ENCODE results near the gene KRTDAP. TPM values are rescaled to one million over a fixed set of nuclear protein-coding genes. Genes with fewer than 3 reads are reported as not detected.

The KRTDAP gene
- total RNA-seq, 1 donor from 2014 or later = not detected

DNA sequence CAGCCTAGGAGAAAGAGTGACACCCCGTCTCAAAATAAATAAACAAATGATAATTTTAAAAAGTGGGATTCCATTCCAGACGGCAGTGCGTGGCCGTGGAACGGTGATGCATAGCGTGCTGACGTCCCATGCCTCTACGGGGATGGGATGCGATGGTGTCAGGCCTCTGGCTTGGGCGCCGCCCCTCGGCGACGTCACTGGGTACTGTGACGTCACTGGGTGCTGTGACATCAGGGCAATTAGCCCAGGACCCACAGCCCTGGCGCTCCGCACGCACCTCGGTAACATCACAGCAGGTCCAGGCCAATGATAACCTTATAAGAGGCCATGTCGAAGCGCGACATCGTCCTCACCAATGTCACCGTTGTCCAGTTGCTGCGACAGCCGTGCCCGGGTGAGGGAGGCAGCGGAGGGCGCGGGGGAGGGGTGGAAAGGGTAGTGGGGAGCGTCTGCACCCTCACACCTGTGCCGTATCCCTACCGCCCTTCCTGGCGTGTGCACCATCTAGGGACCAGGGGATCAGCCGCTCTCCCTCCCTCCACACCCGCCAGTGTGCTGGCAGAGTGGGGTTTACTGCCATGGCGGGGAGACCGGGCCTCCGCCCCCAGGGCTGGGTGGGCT lies 43.0 kb upstream of the KRTDAP start, which contains the start of gene GAPDHS:
Gene GAPDHS, plus strand, starts transcription at position 256 of the 621 bp plus-strand sequence. Its CDS starts 72 bp downstream, at position 328.
- Mint-ChIP-seq H3K27me3 (ENCODE audit: low read depth) (peaks cover 1% of the 10 kb centered on the region), H3K4me1 (ENCODE audit: low read depth) (no peaks in the 10 kb centered on the region), H3K27ac (ENCODE audit: unreplicated experiment) (no peak within 1 kb of the TSS), H3K4me3 (ENCODE audit: unreplicated experiment) (no peak within 1 kb of the TSS), H3K36me3 (ENCODE audit: low read depth) (no peaks in the 10 kb centered on the region), H3K9me3 (ENCODE audit: low read depth) (no peaks in the 10 kb centered on the region)
- TF ChIP-seq, protein P1, sequence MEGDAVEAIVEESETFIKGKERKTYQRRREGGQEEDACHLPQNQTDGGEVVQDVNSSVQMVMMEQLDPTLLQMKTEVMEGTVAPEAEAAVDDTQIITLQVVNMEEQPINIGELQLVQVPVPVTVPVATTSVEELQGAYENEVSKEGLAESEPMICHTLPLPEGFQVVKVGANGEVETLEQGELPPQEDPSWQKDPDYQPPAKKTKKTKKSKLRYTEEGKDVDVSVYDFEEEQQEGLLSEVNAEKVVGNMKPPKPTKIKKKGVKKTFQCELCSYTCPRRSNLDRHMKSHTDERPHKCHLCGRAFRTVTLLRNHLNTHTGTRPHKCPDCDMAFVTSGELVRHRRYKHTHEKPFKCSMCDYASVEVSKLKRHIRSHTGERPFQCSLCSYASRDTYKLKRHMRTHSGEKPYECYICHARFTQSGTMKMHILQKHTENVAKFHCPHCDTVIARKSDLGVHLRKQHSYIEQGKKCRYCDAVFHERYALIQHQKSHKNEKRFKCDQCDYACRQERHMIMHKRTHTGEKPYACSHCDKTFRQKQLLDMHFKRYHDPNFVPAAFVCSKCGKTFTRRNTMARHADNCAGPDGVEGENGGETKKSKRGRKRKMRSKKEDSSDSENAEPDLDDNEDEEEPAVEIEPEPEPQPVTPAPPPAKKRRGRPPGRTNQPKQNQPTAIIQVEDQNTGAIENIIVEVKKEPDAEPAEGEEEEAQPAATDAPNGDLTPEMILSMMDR (IDR thresholded peaks at IDR 0.05) = no peak
- DNase-seq (ENCODE audit: low spot score) = no peak

- Mint-ChIP-seq H3K4me1 (ENCODE audit: low read depth) (no peaks in the 10 kb centered on the region), H3K27ac (ENCODE audit: unreplicated experiment) (no peak overlapping the region), H3K36me3 (ENCODE audit: low read depth) (no peaks in the 10 kb centered on the region), H3K27me3 (ENCODE audit: low read depth) (peaks cover 1% of the 10 kb centered on the region), H3K9me3 (ENCODE audit: low read depth) (no peaks in the 10 kb centered on the region), H3K4me3 (ENCODE audit: unreplicated experiment) (no peak overlapping the region)
- DNase-seq (ENCODE audit: low spot score) = no peak
- TF ChIP-seq, protein P1 (IDR thresholded peaks at IDR 0.05) = no peak
Measured at GRCh38 chr19:35531291-35531690, 41.0 kb upstream of the KRTDAP start.

DNA sequence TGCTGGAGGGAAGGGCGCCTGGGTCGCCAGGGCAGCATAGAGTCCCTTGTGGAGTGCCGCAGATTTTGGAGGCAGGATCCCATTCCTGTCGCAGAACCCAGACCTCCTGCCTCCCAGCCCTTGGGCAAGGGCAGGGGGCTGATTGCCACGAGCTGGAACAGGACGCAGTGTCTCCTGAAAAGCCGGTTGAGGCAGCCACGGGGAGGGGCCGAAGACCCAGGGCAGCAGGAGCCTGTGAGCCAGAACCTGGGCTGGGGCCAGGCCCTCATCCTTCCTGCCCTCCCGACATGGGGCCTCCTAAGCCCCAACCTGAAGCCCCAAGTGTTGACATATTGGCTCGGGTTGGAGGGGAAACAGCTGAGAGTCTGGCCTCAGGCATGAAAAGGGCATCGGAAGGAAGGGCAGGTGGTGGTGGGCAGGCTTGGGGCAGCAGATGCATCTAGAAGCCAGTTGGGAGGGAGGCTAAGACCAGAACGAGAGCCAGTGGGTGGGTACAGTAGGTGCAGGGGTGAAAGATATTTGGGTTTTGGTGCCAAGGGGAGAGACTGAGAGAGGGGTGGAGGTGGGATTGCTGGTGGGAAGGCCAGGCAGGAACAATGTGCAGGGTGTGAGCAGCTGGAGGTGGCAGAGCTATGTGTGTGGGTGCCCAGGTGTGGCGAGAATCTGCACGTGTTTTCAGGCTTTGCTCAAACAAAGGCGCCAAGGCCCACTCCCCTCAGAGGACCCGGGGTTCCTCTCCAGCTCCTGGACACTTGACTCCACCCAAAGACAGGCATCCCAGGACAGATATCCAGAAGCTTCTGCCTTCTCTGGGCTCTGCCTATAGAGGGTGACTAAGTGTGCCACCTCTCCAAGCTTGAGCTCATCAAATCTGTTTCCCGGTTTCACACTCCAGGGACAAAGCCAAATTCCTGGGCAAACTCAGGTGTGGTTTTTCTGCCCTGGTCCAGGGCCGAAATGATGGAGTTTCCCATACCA lies 39.3 kb upstream of the KRTDAP start:
- DNase-seq (ENCODE audit: low spot score) = no peak
- Mint-ChIP-seq H3K36me3 (ENCODE audit: low read depth) (no peaks in the 10 kb centered on the region), H3K4me1 (ENCODE audit: low read depth) (no peaks in the 10 kb centered on the region), H3K27me3 (ENCODE audit: low read depth) (peaks cover 9% of the 10 kb centered on the region), H3K9me3 (ENCODE audit: low read depth) (no peaks in the 10 kb centered on the region), H3K4me3 (ENCODE audit: unreplicated experiment) (no peak overlapping the region), H3K27ac (ENCODE audit: unreplicated experiment) (no peak overlapping the region)
- TF ChIP-seq, protein P1 (IDR thresholded peaks at IDR 0.05) = no peak

- H3K36me3 Mint-ChIP-seq (ENCODE audit: low read depth) = no peaks in the 10 kb centered on the region
- no peaks in the 10 kb centered on the region for H3K9me3 Mint-ChIP-seq (ENCODE audit: low read depth)
- TF ChIP-seq, protein P1 (IDR thresholded peaks at IDR 0.05) = no peak
- no peaks in the 10 kb centered on the region for H3K4me1 Mint-ChIP-seq (ENCODE audit: low read depth)
- no peak within 1 kb of the TSS for H3K4me3 Mint-ChIP-seq (ENCODE audit: unreplicated experiment)
- H3K27me3 Mint-ChIP-seq (ENCODE audit: low read depth) = peaks cover 13% of the 10 kb centered on the region
- no peak within 1 kb of the TSS for H3K27ac Mint-ChIP-seq (ENCODE audit: unreplicated experiment)
- DNase-seq (ENCODE audit: low spot score) = no peak
Measured at GRCh38 chr19:35528218-35529038, 38.2 kb upstream of the KRTDAP start, which contains the start of gene SBSN. SBSN (minus strand) TSS chr19:35528311; CDS start chr19:35528281, 30 bp downstream.
